NB4 (cell line): ENCODE results near the gene SRP68.

Experiments
- DNase-seq: peaks from one replicate; pipeline ENCODE4 v3.0.0; 2010; ENCODE audit warnings: low read depth
- H3K4me3 ChIP-seq: one replicate; pipeline ENCODE4 v1.5.1; 2011; ENCODE audit warnings: mild to moderate bottlenecking, low read depth, low read length, moderate library complexity
- CTCF ChIP-seq: IDR thresholded peaks from one replicate; pipeline ENCODE4 v1.5.1; 2012; ENCODE audit warnings: low read depth, low read length
- MAX ChIP-seq: IDR thresholded peaks from 2 replicates; pipeline ENCODE4 v1.6.1; 2011; ENCODE audit warnings: low read depth, low read length
- MYC ChIP-seq: IDR thresholded peaks from 2 replicates; pipeline ENCODE4 v1.6.1; 2011; ENCODE audit warnings: low read depth, low read length
- POLR2A ChIP-seq: IDR thresholded peaks from 2 replicates; pipeline ENCODE4 v1.6.1; 2011; ENCODE audit warnings: mild to moderate bottlenecking; ENCODE audit not compliant: insufficient read length; ENCODE audit errors: extremely low read depth

SRP68 gene

GRCh38 chr17:76032073-76032779 lies 40.1 kb downstream of the SRP68 start:
- H3K4me3 ChIP-seq = no peak overlapping the region
- DNase-seq = no peak
- TF ChIP-seq MYC = no peak
- no peak for TF ChIP-seq MAX
- TF ChIP-seq CTCF = no peak
- no peak for TF ChIP-seq POLR2A

DNA sequence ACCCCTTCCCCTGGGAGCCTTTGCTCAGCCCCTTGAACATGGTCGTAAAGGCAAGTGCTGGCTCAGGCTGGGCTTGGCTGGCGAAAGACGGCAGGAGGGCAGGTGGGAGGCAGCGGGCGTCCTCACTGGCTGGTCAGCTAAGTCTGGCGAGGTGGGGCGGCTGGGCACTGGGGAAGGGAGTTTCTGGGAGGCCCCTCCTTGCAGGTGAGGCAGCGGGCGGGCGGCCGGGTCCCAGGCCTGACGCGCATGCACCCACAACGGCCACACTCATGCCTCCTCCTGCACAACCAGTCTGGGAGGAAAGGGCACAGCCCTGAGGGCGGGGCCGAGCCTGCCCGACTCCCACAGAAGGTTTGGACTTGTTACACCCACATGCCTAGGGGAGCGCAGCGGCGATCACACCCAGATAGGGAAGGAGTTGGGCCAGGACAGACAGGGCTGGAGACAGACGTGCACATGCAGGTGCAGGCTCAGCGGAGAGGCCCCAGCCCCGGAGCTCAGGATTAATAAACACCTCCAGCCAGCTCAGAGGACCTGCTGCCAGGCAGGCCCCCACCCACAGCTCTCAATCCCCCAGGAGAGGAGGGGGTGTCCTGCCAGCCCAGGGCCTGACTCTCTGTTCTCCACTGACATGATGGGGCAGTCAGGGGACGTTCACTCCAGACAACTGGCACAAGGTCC lies 45.0 kb downstream of the SRP68 start, which contains the start of gene EVPL:
Gene EVPL (minus strand): TSS at position 148 of the 681 bp plus-strand sequence. CDS start 108 bp downstream, at position 40.
- H3K4me3 ChIP-seq = no peak within 1 kb of the TSS
- peak; percentile 51 for DNase-seq

GRCh38 chr17:76026714-76027158 lies 45.6 kb downstream of the SRP68 start:
- no peak for TF ChIP-seq CTCF
- TF ChIP-seq MAX = no peak
- no peak for TF ChIP-seq MYC
- no peak for TF ChIP-seq POLR2A
- DNase-seq = no peak
- H3K4me3 ChIP-seq = no peak overlapping the region

More for the DNA sequence above, 45.0 kb downstream of the SRP68 start, which contains the start of gene EVPL:
- TF ChIP-seq MYC = no peak
- TF ChIP-seq MAX = peak; percentile 41; the same call in 1 of the 2 replicates

GRCh38 chr17:76025294-76025693 lies 47.0 kb downstream of the SRP68 start:
- H3K4me3 ChIP-seq = no peak overlapping the region
- DNase-seq = no peak
- TF ChIP-seq MAX = no peak
- no peak for TF ChIP-seq CTCF
- TF ChIP-seq MYC = no peak
- no peak for TF ChIP-seq POLR2A

DNA sequence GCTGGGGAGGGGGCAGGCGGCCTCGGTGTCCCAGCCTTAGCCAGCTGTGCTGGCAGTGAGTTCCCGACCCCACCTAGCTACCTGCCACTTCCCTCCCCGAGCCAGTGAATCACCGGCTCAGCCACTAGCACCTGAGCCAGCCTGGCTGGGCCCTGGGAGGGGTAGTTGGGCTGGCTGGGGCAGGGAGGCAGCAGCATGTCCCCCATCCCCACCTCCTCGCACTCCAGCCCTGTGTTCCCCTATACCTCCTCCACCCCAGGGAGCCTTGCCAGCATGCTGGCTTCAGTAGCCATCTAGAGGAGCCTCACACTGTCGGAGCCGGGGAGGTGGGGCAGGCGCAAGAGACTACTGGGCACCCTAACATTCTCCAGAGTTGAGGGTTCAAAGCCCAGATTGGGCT lies 48.0 kb downstream of the SRP68 start:
- DNase-seq = no peak
- no peak for TF ChIP-seq MAX
- no peak for TF ChIP-seq POLR2A
- TF ChIP-seq MYC = no peak

GRCh38 chr17:76023900-76024237 lies 48.4 kb downstream of the SRP68 start:
- no peak for DNase-seq
- TF ChIP-seq MYC = no peak
- TF ChIP-seq MAX = no peak
- TF ChIP-seq CTCF = no peak
- no peak for TF ChIP-seq POLR2A
- H3K4me3 ChIP-seq = no peak overlapping the region

More for the DNA sequence above, 48.0 kb downstream of the SRP68 start:
- H3K4me3 ChIP-seq = no peak overlapping the region
